Stimulated activated naive CD4-positive, alpha-beta T cell treated with Interleukin-2 at 50 U/mL for 16 hours (primary cell): Measurements from ENCODE around the gene PAX1.

Experiments used
- DNase-seq: peaks from one replicate; lab custom pipeline; 2025; lab: John Stamatoyannopoulos, UW

PAX1 gene

GRCh38 chr20:21705575-21706260, at the start of gene PAX1:
TSS of gene PAX1 (plus strand) at chr20:21705664. CDS start at chr20:21705713, 49 bp downstream.
- DNase-seq: no peak

- no peak for DNase-seq
These were observed 49.0 kb upstream of the PAX1 start for GRCh38 chr20:21656308-21657067.

GRCh38 chr20:21661488-21662055, 43.9 kb upstream of the PAX1 start:
- DNase-seq: no peak

GRCh38 chr20:21663465-21663864, 42.0 kb upstream of the PAX1 start:
- no peak for DNase-seq

- DNase-seq: no peak
These were observed 39.6 kb upstream of the PAX1 start for GRCh38 chr20:21665687-21666446.

GRCh38 chr20:21670126-21670525, 35.3 kb upstream of the PAX1 start:
- DNase-seq: no peak

GRCh38 chr20:21670981-21671380, 34.5 kb upstream of the PAX1 start:
- DNase-seq: no peak

GRCh38 chr20:21677261-21677660, 28.2 kb upstream of the PAX1 start:
- no peak for DNase-seq

GRCh38 chr20:21677781-21678180, 27.7 kb upstream of the PAX1 start:
- no peak for DNase-seq

- DNase-seq: no peak
These were observed 24.1 kb upstream of the PAX1 start for GRCh38 chr20:21681234-21681921.

GRCh38 chr20:21681922-21682318, 23.5 kb upstream of the PAX1 start:
- no peak for DNase-seq

GRCh38 chr20:21682521-21682954, 22.9 kb upstream of the PAX1 start:
- DNase-seq: no peak

- no peak for DNase-seq
These were observed 20.8 kb upstream of the PAX1 start for GRCh38 chr20:21684671-21685070.

GRCh38 chr20:21685981-21686380, 19.5 kb upstream of the PAX1 start:
- DNase-seq: no peak

GRCh38 chr20:21693322-21693721, 12.1 kb upstream of the PAX1 start:
- DNase-seq: no peak

- no peak for DNase-seq
These were observed 6.8 kb upstream of the PAX1 start for GRCh38 chr20:21698494-21699215.

GRCh38 chr20:21699216-21699508, 6.3 kb upstream of the PAX1 start:
- no peak for DNase-seq

- no peak for DNase-seq
These were observed 4.1 kb upstream of the PAX1 start for GRCh38 chr20:21701171-21701876.

GRCh38 chr20:21702016-21702415, 3.4 kb upstream of the PAX1 start:
- DNase-seq: no peak

GRCh38 chr20:21702553-21703470, 2.7 kb upstream of the PAX1 start:
- no peak for DNase-seq
